ENCODE measurements around the gene RASAL2.
"Not testable (repeated sequence)": the region's sequence is repeated elsewhere in the genome, so short reads cannot be mapped to it uniquely, and the experiment has no call there.

RASAL2 gene

DNA sequence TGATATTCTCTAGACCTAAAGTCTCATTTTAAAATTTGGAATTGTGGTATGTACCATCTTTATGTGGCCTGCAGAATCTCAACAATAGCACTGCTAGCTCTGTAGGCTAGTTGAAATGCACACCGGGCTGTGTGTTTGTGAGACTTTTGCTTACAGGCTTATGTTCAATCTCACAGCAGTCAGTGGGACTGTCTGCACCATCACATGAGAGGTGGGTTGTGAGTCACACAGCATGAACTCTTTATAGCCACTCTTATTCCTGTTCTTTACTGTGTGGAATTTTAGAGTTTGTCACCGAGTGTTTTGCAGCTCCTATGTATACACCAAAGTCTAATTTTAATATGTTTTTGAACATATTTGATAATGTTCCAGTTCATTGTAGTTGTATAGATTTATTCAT, 74.6 kb downstream of the RASAL2 start:
- DNase-seq, result no peak

- no peak for DNase-seq
Measured at GRCh38 chr1:178169649-178170048, 75.7 kb downstream of the RASAL2 start.

- DNase-seq, result no peak
Measured at GRCh38 chr1:178172939-178173338, 79.0 kb downstream of the RASAL2 start.

DNA sequence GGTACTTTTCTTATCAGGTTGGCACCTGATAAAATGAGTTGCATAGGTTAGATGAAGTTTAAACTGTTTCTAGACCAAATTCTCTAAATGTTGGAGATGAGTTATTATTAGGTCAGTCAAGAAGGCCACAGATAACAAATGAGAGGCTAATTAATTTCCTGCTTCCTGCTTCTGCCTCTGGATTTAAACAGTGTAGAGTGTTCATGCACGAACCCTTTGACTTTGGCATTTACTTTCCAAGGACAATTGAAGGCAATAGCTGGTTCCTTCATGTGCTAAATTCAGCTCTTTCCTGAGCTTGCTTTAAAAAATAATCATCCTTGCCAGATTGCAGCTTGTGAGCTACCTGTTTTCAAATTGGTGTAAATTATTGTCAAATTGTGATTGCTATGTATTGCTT, 80.6 kb downstream of the RASAL2 start:
- DNase-seq, result no peak

GRCh38 chr1:178180405-178180804, 86.5 kb downstream of the RASAL2 start:
- DNase-seq, result no peak

- no peak for DNase-seq
Measured at GRCh38 chr1:178183796-178184195, 89.9 kb downstream of the RASAL2 start.

DNA sequence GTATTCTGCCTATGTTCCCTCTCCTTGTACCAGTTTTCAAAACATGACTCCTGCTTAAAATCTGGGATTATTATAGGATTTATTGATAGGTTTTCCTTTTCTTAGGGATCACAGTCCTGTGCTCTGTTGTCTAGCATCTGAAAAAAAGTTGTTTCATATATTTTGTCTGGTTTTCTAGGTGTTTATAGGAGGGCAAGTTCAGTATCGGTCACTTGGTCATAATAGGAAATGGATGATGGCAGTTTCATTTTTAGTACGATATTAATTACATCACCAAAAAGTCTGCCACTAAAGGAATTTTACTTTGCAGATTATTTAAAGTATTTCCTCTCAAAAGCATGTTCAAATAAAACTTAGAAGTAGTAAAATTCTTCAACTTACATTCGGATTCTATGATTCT, 94.4 kb downstream of the RASAL2 start:
- DNase-seq, result no peak

DNA sequence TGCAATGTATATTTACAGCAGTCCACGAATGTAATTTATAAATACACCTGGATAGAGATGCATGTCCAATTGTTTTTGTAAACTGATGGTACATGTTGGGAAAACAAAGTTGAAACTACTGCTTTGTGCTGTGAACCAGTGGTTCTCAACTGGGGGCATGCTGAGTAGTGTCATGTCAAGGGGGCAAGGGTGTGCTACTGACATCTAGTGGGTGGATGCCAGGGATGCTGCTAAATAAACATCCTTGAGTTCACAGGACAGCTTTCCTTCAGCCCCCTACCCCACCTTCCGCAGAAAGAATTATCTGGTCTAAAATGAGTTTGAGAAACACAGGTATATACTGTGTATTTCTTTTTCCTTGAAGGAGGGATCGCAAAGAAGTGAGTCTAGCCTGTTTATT, 95.9 kb downstream of the RASAL2 start:
- no peak for DNase-seq

DNA sequence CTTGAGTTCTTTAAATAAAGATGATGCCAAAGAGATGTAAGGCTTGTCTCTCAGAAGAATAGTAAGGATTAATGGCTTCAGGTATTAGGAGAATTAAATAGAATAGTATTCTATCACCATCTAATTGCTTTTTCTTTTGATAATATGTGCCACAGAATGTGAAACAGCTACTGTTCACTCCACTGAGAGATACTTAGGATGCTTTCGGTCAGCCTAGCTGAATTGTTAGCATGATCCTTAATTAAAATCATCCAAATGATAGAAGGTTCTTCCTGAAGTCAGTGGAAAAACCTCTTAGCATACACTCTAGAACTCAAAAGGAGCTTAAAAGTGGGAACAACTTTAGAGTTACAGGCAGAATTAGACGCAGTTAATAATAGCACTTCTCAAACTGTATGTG, 97.0 kb downstream of the RASAL2 start:
- no peak for DNase-seq

DNA sequence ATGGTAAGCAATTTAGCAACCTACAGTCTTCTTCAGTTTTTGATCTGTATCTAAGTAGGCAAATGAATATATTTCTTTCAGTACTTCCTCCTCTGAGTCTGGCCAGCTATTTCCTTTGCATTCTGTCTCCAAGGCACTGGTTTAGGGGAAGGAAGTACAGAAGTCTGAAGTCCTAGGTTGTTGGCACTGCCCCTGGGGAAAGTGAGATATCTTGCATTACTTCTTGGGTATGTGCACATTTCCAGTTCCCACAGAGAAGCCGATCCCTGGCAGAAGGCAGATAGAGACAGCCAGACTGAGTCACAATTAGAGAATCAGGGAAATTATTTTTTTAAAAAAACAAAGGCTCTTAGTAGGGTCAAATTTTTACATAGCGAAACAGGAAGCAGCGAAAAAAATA, 98.8 kb downstream of the RASAL2 start:
- DNase-seq, result no peak

- no peak for DNase-seq
Measured at GRCh38 chr1:178196631-178197030, 102.7 kb downstream of the RASAL2 start.

GRCh38 chr1:178202095-178202494, 108.2 kb downstream of the RASAL2 start:
- DNase-seq, result not testable (repeated sequence)

GRCh38 chr1:178202546-178202945, 108.6 kb downstream of the RASAL2 start:
- DNase-seq, result not testable (repeated sequence)

DNA sequence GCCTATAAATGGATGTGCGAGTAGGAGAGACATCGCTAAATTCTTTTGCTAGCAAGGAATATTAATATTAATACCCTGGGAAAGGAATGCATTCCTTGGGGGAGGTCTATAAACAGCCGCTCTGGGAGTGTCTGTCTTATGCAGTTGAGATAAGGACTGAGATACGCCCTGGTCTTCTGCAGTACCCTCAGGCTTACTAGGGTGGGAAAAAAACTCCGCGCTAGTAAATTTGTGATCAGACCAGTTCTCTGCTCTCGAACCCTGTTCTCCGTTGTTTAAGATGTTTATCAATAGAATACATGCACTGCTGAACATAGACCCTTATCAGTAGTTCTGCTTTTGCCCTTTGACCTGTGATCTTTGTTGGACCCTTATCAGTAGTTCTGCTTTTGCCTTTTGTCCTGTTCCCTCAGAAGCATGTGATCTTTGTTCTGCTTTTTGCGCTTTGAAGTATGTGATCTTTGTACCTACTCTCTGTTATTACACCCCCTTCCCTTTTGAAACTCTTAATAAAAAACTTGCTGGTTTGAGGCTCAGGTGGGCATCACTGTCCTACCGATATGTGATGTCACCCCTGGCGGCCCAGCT, 114.5 kb downstream of the RASAL2 start:
- DNase-seq, result not testable (repeated sequence)

- DNase-seq, result no peak
Measured at GRCh38 chr1:178209935-178210334, 116.0 kb downstream of the RASAL2 start.

DNA sequence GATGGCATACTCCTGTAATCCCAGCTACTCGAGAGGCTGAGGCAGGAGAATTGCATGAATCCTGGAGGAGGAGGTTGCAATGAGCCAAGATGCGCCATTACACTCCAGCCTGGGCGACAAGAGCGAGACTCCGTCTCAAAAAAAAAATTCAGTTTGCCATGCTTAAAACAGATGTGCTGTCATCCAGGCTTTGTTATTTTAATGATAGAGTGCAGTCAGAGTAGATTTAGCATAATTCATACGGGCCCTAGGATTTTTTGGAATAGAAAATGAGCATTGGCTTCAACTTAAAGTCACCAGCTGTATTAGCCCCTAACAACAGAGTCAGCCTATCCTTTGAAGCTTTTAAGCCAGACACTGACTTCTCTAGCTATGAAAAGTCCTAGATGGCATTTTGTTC, 124.6 kb downstream of the RASAL2 start:
- DNase-seq, result no peak

- DNase-seq, result no peak
Measured at GRCh38 chr1:178220094-178220493, 126.2 kb downstream of the RASAL2 start.

DNA sequence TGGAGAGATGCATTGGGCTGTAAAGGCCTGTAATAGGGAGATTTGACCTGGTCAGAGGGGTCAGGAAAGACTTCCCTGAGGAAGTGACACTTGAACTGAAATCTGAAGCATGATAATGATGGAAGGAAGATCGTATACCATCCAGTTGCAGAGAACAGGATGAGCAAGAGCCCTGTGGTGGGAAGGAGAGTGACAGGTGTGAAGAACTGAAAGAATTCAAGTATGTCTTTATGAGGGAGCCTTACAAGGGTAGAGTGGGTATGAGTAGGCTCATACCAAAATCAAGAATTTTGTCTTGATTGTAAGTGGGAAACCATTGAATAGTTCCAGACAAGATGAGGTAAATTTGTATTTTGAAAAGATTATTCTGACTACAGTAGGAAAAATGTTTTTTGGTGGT, 129.4 kb downstream of the RASAL2 start:
- DNase-seq, result no peak

GRCh38 chr1:178224358-178224757, 130.5 kb downstream of the RASAL2 start:
- no peak for DNase-seq

DNA sequence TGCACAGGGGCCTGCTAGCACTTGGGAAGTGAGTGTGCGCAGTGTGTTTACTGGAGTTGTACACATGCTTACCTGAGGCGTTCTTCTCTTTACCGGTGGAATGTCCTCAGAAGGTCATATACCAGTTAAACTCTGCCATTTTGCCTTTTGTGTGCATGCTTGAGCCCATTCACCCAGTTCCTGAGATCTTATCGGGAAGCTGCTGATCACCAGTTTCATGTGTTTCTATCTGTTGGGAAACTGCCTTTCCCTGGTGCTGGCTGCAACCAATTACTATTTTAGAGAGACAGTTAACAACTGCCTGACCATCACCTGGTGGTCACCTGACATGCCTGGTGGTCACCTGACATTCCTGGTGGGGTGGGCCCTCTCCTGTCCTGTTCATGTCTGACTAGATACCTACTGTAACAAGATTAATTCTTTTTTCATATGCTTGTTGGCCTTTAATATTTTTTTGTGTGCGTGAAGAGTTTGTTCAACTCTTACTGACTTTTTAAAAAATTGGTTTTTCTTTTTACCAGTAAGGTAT, 137.0 kb downstream of the RASAL2 start:
- no peak for DNase-seq

DNA sequence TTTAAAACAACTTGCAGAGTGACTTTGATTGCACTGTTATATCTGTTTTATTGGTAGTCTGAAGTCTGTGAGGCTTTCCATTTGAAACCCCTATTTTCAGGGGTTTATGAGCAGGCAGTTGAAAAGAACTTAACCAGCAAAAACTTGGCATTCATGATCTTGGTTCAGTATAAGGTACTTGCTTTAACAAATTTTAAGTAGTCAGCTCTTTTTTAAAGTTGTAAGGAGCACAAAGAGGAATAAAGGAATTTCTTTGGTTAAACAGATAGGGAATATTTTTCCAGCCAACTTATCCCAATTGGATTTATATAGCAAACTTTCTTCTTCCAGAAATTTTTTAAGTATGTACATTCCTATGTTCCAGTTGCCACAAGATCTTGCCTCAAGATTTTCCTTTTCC, 138.2 kb downstream of the RASAL2 start:
- DNase-seq, result no peak

DNA sequence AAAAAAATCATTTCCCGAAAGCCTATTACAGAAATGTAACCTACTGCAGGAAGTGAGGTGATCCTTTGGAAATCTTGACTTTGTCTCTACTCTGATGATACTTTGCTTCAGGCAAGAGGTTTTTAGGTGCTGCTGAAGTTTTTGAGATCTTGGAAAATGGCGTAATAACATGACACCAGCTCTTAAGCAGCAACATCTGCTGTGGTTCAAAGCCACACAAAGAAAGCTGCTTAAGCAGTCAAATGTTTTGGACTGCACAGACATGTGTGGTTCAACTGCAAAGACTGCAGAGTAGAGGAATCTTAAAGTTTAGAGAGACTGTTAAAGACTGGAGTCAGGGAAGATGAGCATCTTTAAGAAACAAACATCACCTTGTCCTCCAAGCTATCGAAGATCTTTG, 139.0 kb downstream of the RASAL2 start:
- DNase-seq, result no peak

DNA sequence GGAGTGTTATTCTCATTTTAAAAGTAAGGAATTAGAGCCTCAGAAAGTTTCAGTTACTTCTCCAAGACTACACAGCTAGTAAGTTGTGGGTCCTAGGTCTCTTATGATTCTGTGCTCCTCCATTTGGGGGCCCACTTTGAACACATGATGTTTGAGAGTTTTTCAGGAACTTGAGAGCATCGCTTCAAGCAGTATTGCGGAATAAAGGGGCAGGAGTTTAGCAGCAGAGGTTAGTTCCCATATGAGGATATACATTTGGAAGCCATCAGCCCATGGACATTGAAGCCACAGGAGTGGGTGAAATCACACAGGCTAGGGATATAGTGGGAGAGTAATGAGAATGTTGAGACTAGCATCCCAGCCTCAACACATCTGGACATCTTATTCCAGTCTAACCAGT, 143.2 kb downstream of the RASAL2 start:
- DNase-seq, result no peak

DNA sequence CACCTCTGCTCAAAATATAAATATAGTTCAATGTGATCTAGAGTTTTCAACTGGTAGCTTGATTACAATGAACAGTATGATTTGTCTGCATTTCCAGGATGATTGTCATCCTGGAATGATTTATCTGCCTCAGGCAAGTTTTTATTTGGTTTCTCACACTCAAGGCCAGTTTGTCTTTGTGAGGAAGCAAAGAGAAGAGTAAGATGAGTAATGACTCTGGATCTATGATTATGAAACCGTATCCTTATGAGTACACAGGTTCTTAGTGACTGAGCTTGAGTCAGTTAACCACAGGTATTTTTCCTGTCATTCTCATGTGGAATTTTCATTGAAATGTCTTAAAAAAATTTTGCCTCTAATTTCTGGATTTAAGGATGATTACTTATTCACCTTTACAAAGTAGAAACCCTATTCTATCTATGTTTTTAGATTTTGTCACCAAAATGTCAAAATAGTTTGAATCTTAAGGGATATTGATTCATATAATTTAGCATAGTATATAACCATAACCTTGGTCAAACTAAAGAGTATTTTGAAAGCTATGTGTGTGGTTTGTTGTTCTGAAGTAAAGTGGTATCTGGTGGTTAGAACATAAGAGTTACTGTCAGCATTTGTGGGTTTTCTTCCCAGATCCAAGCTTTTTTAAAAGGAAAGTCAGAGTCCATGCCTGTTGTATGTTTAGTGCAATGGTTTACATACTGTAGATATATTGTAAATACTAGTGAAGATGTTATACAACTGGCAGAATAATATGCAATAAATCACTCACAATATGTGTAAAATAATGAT, 145.0 kb downstream of the RASAL2 start:
- DNase-seq, result no peak

GRCh38 chr1:178241057-178241456, 147.2 kb downstream of the RASAL2 start:
- no peak for DNase-seq

Measured in NCI-H2171 (cell line).